Neural crest cell (in vitro differentiated cells): ENCODE results near the gene COL19A1. TPM values are rescaled to one million over a fixed set of nuclear protein-coding genes. Genes with fewer than 3 reads are reported as not detected.

Source experiments
- DNase-seq: peaks from one replicate; pipeline ENCODE4 v3.0.0; 2021; ENCODE audit warnings: low read depth, mixed read lengths, low spot score
- H3K27ac Mint-ChIP-seq: one replicate; pipeline ENCODE4 v1.8.0; 2021; ENCODE audit warnings: mild to moderate bottlenecking, mixed read lengths; ENCODE audit not compliant: unreplicated experiment
- H3K27me3 Mint-ChIP-seq: 2 replicates; pipeline ENCODE4 v1.8.0; 2021; ENCODE audit warnings: low read depth, mild to moderate bottlenecking, mixed read lengths
- H3K36me3 Mint-ChIP-seq: 2 replicates; pipeline ENCODE4 v1.8.0; 2021; ENCODE audit warnings: low read depth, mild to moderate bottlenecking, mixed read lengths
- H3K4me1 Mint-ChIP-seq: 2 replicates; pipeline ENCODE4 v1.8.0; 2021; ENCODE audit warnings: mixed read lengths
- H3K4me3 Mint-ChIP-seq: one replicate; pipeline ENCODE4 v1.8.0; 2021; ENCODE audit warnings: mild to moderate bottlenecking, mixed read lengths
- H3K9me3 Mint-ChIP-seq: 2 replicates; pipeline ENCODE4 v1.8.0; 2021; ENCODE audit warnings: mixed read lengths
- total RNA-seq: library from RNA; stranded (reverse); gene quantifications from 2 replicates; pipeline ENCODE4 v1.2.1, GENCODE V29; 2021
- TF ChIP-seq, protein P1 (sequence below): fragments of 200-600 bp; sonication (generic); conservative IDR thresholded peaks from 2 replicates; pipeline ENCODE4 v1.5.0; 2021; ENCODE audit warnings: antibody characterized with exemption, mild to moderate bottlenecking

COL19A1 gene
- total RNA-seq, 1 donor from 2014 or later: 0.09 TPM

DNA sequence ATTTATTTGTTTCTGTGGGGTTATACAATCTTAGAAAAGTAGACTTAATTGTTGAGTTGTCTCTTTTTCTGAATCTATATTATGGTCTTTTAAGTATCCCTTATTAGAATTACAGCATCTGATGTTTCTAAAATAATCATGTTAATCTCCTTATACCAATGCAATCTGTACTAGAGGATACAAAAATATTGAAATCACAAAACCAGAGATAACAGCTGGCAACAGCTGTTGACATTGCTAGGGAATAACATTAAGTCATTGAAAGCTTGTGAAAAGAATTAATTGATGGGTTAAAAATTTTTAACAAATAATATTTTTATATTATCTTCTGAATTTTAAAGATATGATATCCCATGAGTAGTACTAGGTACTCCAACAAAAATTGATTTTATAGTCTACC, 162.6 kb downstream of the COL19A1 start:
- Mint-ChIP-seq H3K4me3 (no peak overlapping the region), H3K27me3 (no peaks in the 10 kb centered on the region), H3K36me3 (no peaks in the 10 kb centered on the region), H3K27ac (no peak overlapping the region), H3K9me3 (no peaks in the 10 kb centered on the region), H3K4me1 (peaks cover 13% of the 10 kb centered on the region)
- no peak for DNase-seq
- TF ChIP-seq, protein P1, sequence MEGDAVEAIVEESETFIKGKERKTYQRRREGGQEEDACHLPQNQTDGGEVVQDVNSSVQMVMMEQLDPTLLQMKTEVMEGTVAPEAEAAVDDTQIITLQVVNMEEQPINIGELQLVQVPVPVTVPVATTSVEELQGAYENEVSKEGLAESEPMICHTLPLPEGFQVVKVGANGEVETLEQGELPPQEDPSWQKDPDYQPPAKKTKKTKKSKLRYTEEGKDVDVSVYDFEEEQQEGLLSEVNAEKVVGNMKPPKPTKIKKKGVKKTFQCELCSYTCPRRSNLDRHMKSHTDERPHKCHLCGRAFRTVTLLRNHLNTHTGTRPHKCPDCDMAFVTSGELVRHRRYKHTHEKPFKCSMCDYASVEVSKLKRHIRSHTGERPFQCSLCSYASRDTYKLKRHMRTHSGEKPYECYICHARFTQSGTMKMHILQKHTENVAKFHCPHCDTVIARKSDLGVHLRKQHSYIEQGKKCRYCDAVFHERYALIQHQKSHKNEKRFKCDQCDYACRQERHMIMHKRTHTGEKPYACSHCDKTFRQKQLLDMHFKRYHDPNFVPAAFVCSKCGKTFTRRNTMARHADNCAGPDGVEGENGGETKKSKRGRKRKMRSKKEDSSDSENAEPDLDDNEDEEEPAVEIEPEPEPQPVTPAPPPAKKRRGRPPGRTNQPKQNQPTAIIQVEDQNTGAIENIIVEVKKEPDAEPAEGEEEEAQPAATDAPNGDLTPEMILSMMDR: no peak

DNA sequence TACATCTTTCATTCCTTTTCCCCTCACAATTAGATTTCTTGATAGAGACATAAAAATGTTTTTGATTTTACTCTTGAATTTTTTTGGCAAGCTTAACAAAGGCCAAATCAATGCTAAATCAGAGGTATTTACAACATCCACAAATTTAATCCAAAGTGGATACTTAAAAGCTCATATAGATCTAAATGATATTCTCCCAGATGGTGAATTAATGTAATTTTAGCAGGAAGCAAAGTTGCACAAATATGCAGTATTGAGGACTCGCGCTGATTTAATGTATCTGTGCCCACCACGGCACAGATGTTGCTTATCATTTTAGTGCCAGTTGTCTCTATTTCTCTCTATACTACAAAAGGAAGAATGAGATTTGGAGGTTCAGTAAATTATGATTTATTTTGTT, 167.4 kb downstream of the COL19A1 start:
- H3K27ac Mint-ChIP-seq: no peak overlapping the region
- no peak overlapping the region for H3K4me3 Mint-ChIP-seq
- H3K9me3 Mint-ChIP-seq: no peaks in the 10 kb centered on the region
- peaks cover 20% of the 10 kb centered on the region for H3K4me1 Mint-ChIP-seq
- H3K36me3 Mint-ChIP-seq: no peaks in the 10 kb centered on the region
- H3K27me3 Mint-ChIP-seq: no peaks in the 10 kb centered on the region
- DNase-seq: no peak
- TF ChIP-seq, protein P1: no peak

DNA sequence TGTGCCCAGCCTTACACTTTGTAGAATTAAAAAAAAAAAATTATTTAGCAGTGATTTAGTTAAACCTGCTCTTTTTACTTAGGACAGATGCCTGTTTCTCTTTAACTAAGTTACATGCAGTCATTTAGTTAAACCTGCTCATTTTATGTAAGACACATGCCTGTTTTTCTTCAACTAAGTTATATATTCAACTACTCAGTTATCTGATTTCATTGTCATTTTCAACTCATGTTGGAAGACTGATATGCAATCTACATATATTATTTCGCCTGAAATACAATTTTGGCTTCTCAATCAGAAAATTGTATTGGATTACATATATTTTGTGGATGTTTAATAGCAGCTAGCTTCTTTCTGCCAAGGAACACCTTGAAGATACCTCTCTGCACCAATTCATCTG, 171.1 kb downstream of the COL19A1 start:
- TF ChIP-seq, protein P1: no peak
- DNase-seq: no peak
- no peaks in the 10 kb centered on the region for H3K27me3 Mint-ChIP-seq
- H3K4me3 Mint-ChIP-seq: no peak overlapping the region
- H3K4me1 Mint-ChIP-seq: peaks cover 20% of the 10 kb centered on the region
- H3K27ac Mint-ChIP-seq: no peak overlapping the region
- no peaks in the 10 kb centered on the region for H3K36me3 Mint-ChIP-seq
- H3K9me3 Mint-ChIP-seq: no peaks in the 10 kb centered on the region

DNA sequence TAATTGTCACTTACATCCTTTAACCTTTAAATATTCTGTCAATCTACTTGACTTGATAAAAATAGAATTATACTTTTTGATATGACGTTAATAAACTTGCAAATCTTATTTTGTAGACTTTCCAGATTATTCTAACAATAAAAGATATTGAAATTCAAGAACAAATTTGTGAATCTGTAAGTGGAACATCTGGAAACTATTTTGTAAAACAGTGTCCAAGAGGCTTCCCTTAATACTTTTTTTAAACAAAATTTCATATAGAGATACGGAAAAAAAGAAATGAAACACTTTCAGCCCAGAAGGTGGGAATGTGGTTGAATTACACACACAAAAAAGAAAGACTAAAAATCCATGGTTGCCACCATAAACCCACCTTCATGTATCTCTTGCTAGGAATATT, 174.4 kb downstream of the COL19A1 start:
- H3K4me3 Mint-ChIP-seq: no peak overlapping the region
- DNase-seq: no peak
- no peaks in the 10 kb centered on the region for H3K27me3 Mint-ChIP-seq
- no peak overlapping the region for H3K27ac Mint-ChIP-seq
- H3K9me3 Mint-ChIP-seq: peaks cover 5% of the 10 kb centered on the region
- no peaks in the 10 kb centered on the region for H3K4me1 Mint-ChIP-seq
- TF ChIP-seq, protein P1: no peak
- H3K36me3 Mint-ChIP-seq: no peaks in the 10 kb centered on the region

DNA sequence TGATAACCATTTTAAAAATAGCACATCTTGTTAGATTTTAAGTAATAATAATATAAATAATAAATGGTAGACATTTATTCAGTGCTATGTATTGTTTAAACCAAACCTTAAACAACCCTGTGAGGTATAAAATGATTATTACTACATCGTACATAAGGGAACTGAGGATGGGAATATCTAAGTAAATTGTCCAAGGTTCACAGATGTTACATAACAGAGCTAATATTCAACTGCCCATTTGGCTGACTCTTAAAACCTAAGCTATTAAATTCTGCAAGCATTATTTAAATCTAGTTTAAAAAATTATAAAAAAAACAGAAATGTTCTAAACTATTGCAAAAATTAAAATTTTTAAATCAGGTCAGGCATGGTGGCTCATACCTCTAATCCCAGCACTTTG, 175.1 kb downstream of the COL19A1 start:
- Mint-ChIP-seq H3K4me1 (no peaks in the 10 kb centered on the region), H3K36me3 (no peaks in the 10 kb centered on the region), H3K27me3 (no peaks in the 10 kb centered on the region), H3K4me3 (no peak overlapping the region), H3K9me3 (peaks cover 5% of the 10 kb centered on the region), H3K27ac (no peak overlapping the region)
- TF ChIP-seq, protein P1: no peak
- no peak for DNase-seq

DNA sequence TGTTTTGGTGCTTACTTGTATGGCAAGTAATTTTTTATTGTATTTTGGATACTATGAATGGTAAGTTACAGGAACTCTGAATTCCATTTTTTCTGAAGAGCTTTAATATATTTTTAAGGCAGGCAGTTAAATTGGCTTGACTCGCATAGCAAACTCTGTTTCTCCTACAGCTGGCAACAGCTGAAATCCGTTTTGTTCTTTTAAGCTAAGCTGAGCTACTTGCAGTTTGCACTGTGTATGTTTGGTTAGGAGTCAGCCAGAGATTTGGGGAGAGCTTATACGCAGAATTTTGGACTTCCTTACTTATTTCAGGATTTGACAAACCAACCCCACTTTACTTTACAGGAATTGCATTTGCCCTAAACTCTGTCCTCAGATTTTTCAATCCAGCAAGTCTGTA, 179.1 kb downstream of the COL19A1 start:
- no peaks in the 10 kb centered on the region for H3K36me3 Mint-ChIP-seq
- H3K27me3 Mint-ChIP-seq: no peaks in the 10 kb centered on the region
- DNase-seq: no peak
- no peak overlapping the region for H3K4me3 Mint-ChIP-seq
- TF ChIP-seq, protein P1: no peak
- H3K4me1 Mint-ChIP-seq: no peaks in the 10 kb centered on the region
- peaks cover 5% of the 10 kb centered on the region for H3K9me3 Mint-ChIP-seq
- H3K27ac Mint-ChIP-seq: no peak overlapping the region
